A549 treated with ZK216348 at 1 μM for 4 hours (cell line): ENCODE data around the gene SEMA4F. TPM values are rescaled to one million over a fixed set of nuclear protein-coding genes. Genes with fewer than 3 reads are reported as not detected.

Experiments used
- total RNA-seq: library from RNA; stranded (reverse); fragments of 200-300 nt; extraction: Qiagen RNA extraction; gene quantifications from 5 replicates; pipeline ENCODE4 v1.2.3, GENCODE V29; 2022; ENCODE audit warnings: low read depth

SEMA4F gene
- 7.2 to 13.3 TPM (median 10.9 TPM) in 5 replicates for total RNA-seq

GRCh38 chr2:74653985-74654882 is at the start of gene SEMA4F:
Gene SEMA4F (plus strand): TSS chr2:74654247. CDS start chr2:74654377, 130 bp downstream.

GRCh38 chr2:74648009-74648443 is 6.0 kb upstream of the SEMA4F start, which contains the start of gene M1AP:
Gene M1AP (minus strand): TSS chr2:74648330. CDS start chr2:74640275, 8,055 bp downstream.

Other genes starting within 250 kb of the SEMA4F start
- 2.1 to 3.7 TPM (median 3.0 TPM) in 5 replicates for gene C2orf81, start 232.6 kb upstream of the SEMA4F start, total RNA-seq
- 63.6 to 93.1 TPM (median 85.8 TPM) in 5 replicates for gene WDR54, start 232.5 kb upstream of the SEMA4F start, total RNA-seq
- gene RTKN, start 212.3 kb upstream of the SEMA4F start, total RNA-seq, result 15.5 to 29.0 TPM (median 23.7 TPM) in 5 replicates
- 48.5 to 61.5 TPM (median 59.0 TPM) in 5 replicates for gene INO80B, start 199.2 kb upstream of the SEMA4F start, total RNA-seq
- 43.1 to 83.5 TPM (median 81.4 TPM) in 5 replicates for gene WBP1, start 195.8 kb upstream of the SEMA4F start, total RNA-seq
- 30.7 to 57.7 TPM (median 50.7 TPM) in 5 replicates for gene MOGS, start 188.9 kb upstream of the SEMA4F start, total RNA-seq
- gene MRPL53, start 181.6 kb upstream of the SEMA4F start, total RNA-seq, result 106 to 146 TPM (median 137 TPM) in 5 replicates
- gene CCDC142, start 171.2 kb upstream of the SEMA4F start, total RNA-seq, result 9.7 to 17.8 TPM (median 13.6 TPM) in 5 replicates
- gene TTC31, start 171.2 kb upstream of the SEMA4F start, total RNA-seq, result 13.0 to 21.2 TPM (median 16.6 TPM) in 5 replicates
- 2.2 to 4.3 TPM (median 3.3 TPM) in 5 replicates for gene LBX2, start 154.6 kb upstream of the SEMA4F start, total RNA-seq
- gene PCGF1, start 146.6 kb upstream of the SEMA4F start, total RNA-seq, result 28.0 to 41.4 TPM (median 33.8 TPM) in 5 replicates
- gene TLX2, start 139.8 kb upstream of the SEMA4F start, total RNA-seq, result 0.15 to 0.74 TPM (median 0.21 TPM) in 5 replicates
- gene DQX1, start 128.0 kb upstream of the SEMA4F start, total RNA-seq, result 0.09 to 0.49 TPM (median 0.20 TPM) in 3 of 5 replicates, not detected in the others
- gene AUP1, start 124.5 kb upstream of the SEMA4F start, total RNA-seq, result 161 to 256 TPM (median 248 TPM) in 5 replicates
- gene HTRA2, start 124.3 kb upstream of the SEMA4F start, total RNA-seq, result 24.5 to 44.4 TPM (median 40.0 TPM) in 5 replicates
- 0.27 to 1.1 TPM (median 0.58 TPM) in 5 replicates for gene LOXL3, start 100.3 kb upstream of the SEMA4F start, total RNA-seq
- 3.9 to 6.2 TPM (median 4.7 TPM) in 5 replicates for gene DOK1, start 99.5 kb upstream of the SEMA4F start, total RNA-seq
- gene M1AP, start 5.9 kb upstream of the SEMA4F start, total RNA-seq, result not detected in 5 replicates
- gene HK2, start 179.9 kb downstream of the SEMA4F start, total RNA-seq, result 0.76 to 1.3 TPM (median 1.1 TPM) in 5 replicates